ENCODE results near the gene SCN4B. TPM values are rescaled to one million over a fixed set of nuclear protein-coding genes. Genes with fewer than 3 reads are reported as not detected.
A peak's percentile ranks its signal among the peaks of the same experiment; 100 is the strongest.

SCN4B gene
- polyA plus RNA-seq, 1 donor (not counting 4 experiments of a cell fraction or from before 2014, with no cell fraction given) = 7.7 TPM

DNA sequence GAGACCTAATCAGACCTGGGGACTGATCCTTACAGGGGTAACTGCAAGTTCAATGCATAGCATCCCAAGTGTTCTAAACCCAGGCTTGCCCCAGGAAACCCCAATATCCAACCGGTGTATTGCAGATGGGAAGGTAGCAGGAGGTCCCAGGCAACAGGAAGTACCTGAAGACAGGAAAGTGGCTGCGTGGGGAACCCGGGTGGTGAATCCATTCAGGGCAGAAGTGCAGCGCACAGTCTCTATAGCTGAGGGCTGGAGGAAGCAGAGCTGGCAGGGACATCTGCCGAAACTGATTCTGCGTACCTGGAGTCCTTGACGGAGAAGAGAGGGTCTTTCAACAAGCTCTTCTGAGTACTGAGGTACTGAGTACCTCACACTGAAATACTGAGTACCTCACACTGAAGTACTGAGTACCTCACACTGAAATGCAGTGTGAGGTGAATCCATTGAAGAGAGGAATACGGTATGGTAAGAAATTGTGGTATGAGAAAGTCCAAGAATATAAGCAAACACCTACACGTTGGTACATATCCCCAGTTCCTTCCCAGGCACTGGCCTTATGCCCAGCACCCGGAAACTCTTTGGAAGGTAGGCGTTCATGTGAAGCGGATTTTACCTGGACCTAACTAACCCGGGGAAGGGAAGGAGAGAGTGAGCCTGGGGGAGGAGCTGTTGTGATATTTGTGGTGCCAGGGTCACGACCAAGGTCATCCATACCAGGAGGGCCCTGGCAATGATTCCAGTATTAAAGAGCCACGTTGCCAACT, 20.1 kb downstream of the SCN4B start:
- no peaks in the 10 kb centered on the region for H3K9me1 ChIP-seq (ENCODE audit: control insufficient read depth, extremely low read depth, insufficient read depth, low read length)
- H3K36me3 ChIP-seq (ENCODE audit: control insufficient read depth in 2 of 2, extremely low read depth in 1 of 2, insufficient read depth in 2 of 2, low read length in 2 of 2) = no peaks in the 10 kb centered on the region
- H3K79me2 ChIP-seq (ENCODE audit: control insufficient read depth, insufficient read depth, low read length) = no peaks in the 10 kb centered on the region
- no peaks in the 10 kb centered on the region for H3K9me3 ChIP-seq (ENCODE audit: control insufficient read depth, low read depth, low read length)
- H3K4me1 ChIP-seq (ENCODE audit: control insufficient read depth, extremely low read depth, insufficient read depth, low read length) = peaks cover 9% of the 10 kb centered on the region
- DNase-seq (ENCODE audit: low read depth, low spot score) (no peak), FAIRE-seq (peak; percentile 81)
- peaks cover 4% of the 10 kb centered on the region for H3K27me3 ChIP-seq (ENCODE audit: control insufficient read depth, extremely low read depth, insufficient read depth, low read length)
- dilution Hi-C loops (cut with MboI; ENCODE audit: extremely low pct_ligation_motif_present, low sequenced_read_pairs) = no loop called here
- H4K20me1 ChIP-seq (ENCODE audit: control insufficient read depth, extremely low read depth, insufficient read depth, low read length) = no peaks in the 10 kb centered on the region
- peak overlapping the region; percentile 45 for H3K4me2 ChIP-seq (ENCODE audit: control insufficient read depth, extremely low read depth, insufficient read depth, low read depth, low read length)
- no peak overlapping the region for H3K9ac ChIP-seq (ENCODE audit: control insufficient read depth, extremely low read depth, insufficient read depth, low read length)
- no peak overlapping the region for H3K4me3 ChIP-seq (ENCODE audit: control insufficient read depth in 2 of 3, extremely low read depth in 1 of 3, insufficient read depth in 2 of 3, low read depth in 1 of 3, low read length in 3 of 3)
- H3K27ac ChIP-seq (ENCODE audit: control insufficient read depth, insufficient read depth, low read length) = no peak overlapping the region
- H2AFZ ChIP-seq (ENCODE audit: control insufficient read depth, low read length) = no peak overlapping the region
- TF ChIP-seq EZH2 (IDR thresholded peaks at IDR 0.05; ENCODE audit: low read length) = no peak
- TF ChIP-seq, protein P1, sequence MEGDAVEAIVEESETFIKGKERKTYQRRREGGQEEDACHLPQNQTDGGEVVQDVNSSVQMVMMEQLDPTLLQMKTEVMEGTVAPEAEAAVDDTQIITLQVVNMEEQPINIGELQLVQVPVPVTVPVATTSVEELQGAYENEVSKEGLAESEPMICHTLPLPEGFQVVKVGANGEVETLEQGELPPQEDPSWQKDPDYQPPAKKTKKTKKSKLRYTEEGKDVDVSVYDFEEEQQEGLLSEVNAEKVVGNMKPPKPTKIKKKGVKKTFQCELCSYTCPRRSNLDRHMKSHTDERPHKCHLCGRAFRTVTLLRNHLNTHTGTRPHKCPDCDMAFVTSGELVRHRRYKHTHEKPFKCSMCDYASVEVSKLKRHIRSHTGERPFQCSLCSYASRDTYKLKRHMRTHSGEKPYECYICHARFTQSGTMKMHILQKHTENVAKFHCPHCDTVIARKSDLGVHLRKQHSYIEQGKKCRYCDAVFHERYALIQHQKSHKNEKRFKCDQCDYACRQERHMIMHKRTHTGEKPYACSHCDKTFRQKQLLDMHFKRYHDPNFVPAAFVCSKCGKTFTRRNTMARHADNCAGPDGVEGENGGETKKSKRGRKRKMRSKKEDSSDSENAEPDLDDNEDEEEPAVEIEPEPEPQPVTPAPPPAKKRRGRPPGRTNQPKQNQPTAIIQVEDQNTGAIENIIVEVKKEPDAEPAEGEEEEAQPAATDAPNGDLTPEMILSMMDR (optimal IDR thresholded peaks at IDR 0.05 in 1 of 3, IDR thresholded peaks at IDR 0.05 in 1 of 3, conservative IDR thresholded peaks at IDR 0.05 in 1 of 3; ENCODE audit: extremely low read depth in 1 of 3, insufficient read depth in 2 of 3, low read length in 3 of 3) = no peak

DNA sequence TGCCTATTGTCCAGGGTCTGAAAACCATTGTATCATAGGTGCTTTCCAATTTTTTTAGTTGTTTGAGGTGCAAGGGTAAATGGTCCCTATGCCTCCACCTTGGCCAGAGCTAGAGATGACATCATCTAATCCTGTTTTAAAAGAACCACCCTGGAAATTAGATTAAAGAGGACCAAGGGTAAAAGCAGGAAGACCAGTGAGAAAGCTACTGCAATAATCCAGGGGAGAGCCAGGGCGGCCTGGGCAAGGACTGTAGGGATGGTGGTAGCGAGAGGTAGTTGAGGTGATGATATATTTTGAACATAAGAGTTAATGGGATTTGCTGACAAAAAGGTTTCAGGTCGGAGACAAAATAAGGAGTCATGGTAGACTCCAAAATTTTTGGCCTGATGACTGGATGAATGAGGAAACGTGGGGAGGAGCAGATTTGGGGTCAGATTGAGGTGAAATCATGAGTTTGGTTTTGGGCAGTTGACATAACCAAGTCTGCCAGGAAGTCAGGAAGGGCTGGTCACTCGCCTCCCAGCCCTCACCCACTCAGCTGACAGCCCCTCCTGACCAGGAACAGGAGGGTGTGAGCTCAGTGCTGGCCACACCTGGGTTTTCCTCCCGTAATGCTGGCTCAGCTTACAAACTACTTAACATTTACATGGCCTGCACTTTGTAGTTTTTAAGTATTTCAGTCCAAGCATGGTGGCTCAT, 23.0 kb downstream of the SCN4B start:
- Histone ChIP-seq H3K9me1 (ENCODE audit: control insufficient read depth, extremely low read depth, insufficient read depth, low read length) (no peaks in the 10 kb centered on the region), H3K9me3 (ENCODE audit: control insufficient read depth, low read depth, low read length) (no peaks in the 10 kb centered on the region), H3K4me2 (ENCODE audit: control insufficient read depth, extremely low read depth, insufficient read depth, low read depth, low read length) (no peak overlapping the region), H3K27ac (ENCODE audit: control insufficient read depth, insufficient read depth, low read length) (no peak overlapping the region), H3K79me2 (ENCODE audit: control insufficient read depth, insufficient read depth, low read length) (no peaks in the 10 kb centered on the region), H4K20me1 (ENCODE audit: control insufficient read depth, extremely low read depth, insufficient read depth, low read length) (no peaks in the 10 kb centered on the region), H3K4me3 (ENCODE audit: control insufficient read depth in 2 of 3, extremely low read depth in 1 of 3, insufficient read depth in 2 of 3, low read depth in 1 of 3, low read length in 3 of 3) (no peak overlapping the region), H3K4me1 (ENCODE audit: control insufficient read depth, extremely low read depth, insufficient read depth, low read length) (peaks cover 9% of the 10 kb centered on the region), H3K27me3 (ENCODE audit: control insufficient read depth, extremely low read depth, insufficient read depth, low read length) (no peaks in the 10 kb centered on the region), H3K9ac (ENCODE audit: control insufficient read depth, extremely low read depth, insufficient read depth, low read length) (no peak overlapping the region), H3K36me3 (ENCODE audit: control insufficient read depth in 2 of 2, extremely low read depth in 1 of 2, insufficient read depth in 2 of 2, low read length in 2 of 2) (no peaks in the 10 kb centered on the region), H2AFZ (ENCODE audit: control insufficient read depth, low read length) (no peak overlapping the region)
- DNase-seq (ENCODE audit: low read depth, low spot score) = no peak
- dilution Hi-C loops (cut with MboI; ENCODE audit: extremely low pct_ligation_motif_present, low sequenced_read_pairs) = no loop called here
- no peak for FAIRE-seq
- TF ChIP-seq, protein P1 (optimal IDR thresholded peaks at IDR 0.05 in 1 of 3, IDR thresholded peaks at IDR 0.05 in 1 of 3, conservative IDR thresholded peaks at IDR 0.05 in 1 of 3; ENCODE audit: extremely low read depth in 1 of 3, insufficient read depth in 2 of 3, low read length in 3 of 3) = no peak
- TF ChIP-seq EZH2 (IDR thresholded peaks at IDR 0.05; ENCODE audit: low read length) = no peak
